Measurements from ENCODE around the gene PEX11G.

- no peak for TF ChIP-seq EZH2phosphoT487 (IDR thresholded peaks at IDR 0.05; ENCODE audit: insufficient read depth, low read depth)
- TF ChIP-seq EZH2 (IDR thresholded peaks at IDR 0.05; ENCODE audit: insufficient read depth, poor library complexity, severe bottlenecking): no peak
Measured at GRCh38 chr19:7522923-7523667, 34.3 kb upstream of the PEX11G start.
